HepG2 (cell line): ENCODE measurements around the gene ARL11. TPM values are rescaled to one million over a fixed set of nuclear protein-coding genes. Genes with fewer than 3 reads are reported as not detected.

Source experiments
- ATAC-seq: fragments of 200-7000 bp; cut with Tn5 transposase; 3 replicates; pipeline ENCODE4 v1.9.1; 2020; ENCODE audit warnings: mild to moderate bottlenecking, moderate library complexity
- BruUV-seq: library from RNA; stranded (reverse); fragments of 400-500 nt; replicated peaks from 2 replicates; lab custom pipeline; 2021; lab: Mats Ljungman, UMichigan
- CTCF ChIA-PET: fragments of 300-600 bp; formaldehyde crosslinking; extraction: SDS; loops from one replicate; lab custom pipeline; 2021; ENCODE audit warnings: low total read pairs, inconsistent platforms, low intra/inter-chr PET ratio; lab: Yijun Ruan, JAX
- POLR2A ChIA-PET: fragments of 350-600 bp; sonication (Branson Sonifier 250); formaldehyde crosslinking; loops from one replicate; lab custom pipeline; 2020; ENCODE audit warnings: antibody characterized with exemption, inconsistent platforms; lab: Yijun Ruan, JAX
- DNase-seq: peaks from one replicate; pipeline ENCODE4 v3.0.0-alpha.2; 2015; ENCODE audit warnings: low spot score
- FAIRE-seq: peaks from 3 replicates; lab custom pipeline; 2011; peaks lifted over from hg19 to GRCh38; lab: Jason Lieb, UNC
- H2AFZ ChIP-seq: one replicate; pipeline ENCODE4 v1.6.1; 2011; ENCODE audit warnings: low read length, inconsistent platforms
- H3K27ac ChIP-seq: fragments of 300-600 bp; 3 replicates; pipeline ENCODE4 v1.8.0; 2011; ENCODE audit warnings: mixed run types, mild to moderate bottlenecking, mixed read lengths, low read length, inconsistent platforms; ENCODE audit not compliant: insufficient read depth; ENCODE audit errors: extremely low read length
- H3K27me3 ChIP-seq, 2 experiments: fragments of 200-600 bp in 1 of 2; 2 replicates in 1 of 2; 3 replicates in 1 of 2; pipeline versions ENCODE4 v1.6.0 to v1.8.0; 2011; ENCODE audit warnings: low read length in 2 of 2, mild to moderate bottlenecking in 2 of 2, moderate library complexity in 2 of 2, inconsistent platforms in 1 of 2; ENCODE audit not compliant: insufficient read depth in 2 of 2, control insufficient read depth in 1 of 2
- H3K36me3 ChIP-seq, 2 experiments: fragments of 200-600 bp in 1 of 2; replicated peaks in 1 of 2; 2 replicates in 1 of 2; 3 replicates in 1 of 2; pipeline versions ENCODE4 v1.5.1 to v1.8.0; 2011; ENCODE audit warnings: low read length in 2 of 2, inconsistent platforms in 1 of 2; ENCODE audit not compliant: insufficient read depth in 2 of 2, control insufficient read depth in 1 of 2
- H3K4me1 ChIP-seq: 2 replicates; pipeline ENCODE4 v1.5.1; 2012; ENCODE audit warnings: low read length, inconsistent platforms; ENCODE audit not compliant: insufficient read depth
- H3K4me2 ChIP-seq: 2 replicates; pipeline ENCODE4 v1.6.0; 2011; ENCODE audit warnings: low read depth, low read length, inconsistent platforms
- H3K4me3 ChIP-seq, 3 experiments: fragments of 200-600 bp in 1 of 3; sonication (generic), shearing (Covaris generic) in 1 of 3; replicated peaks in 1 of 3; 2 replicates each; pipeline ENCODE4 v1.5.1; 2011 to 2016; ENCODE audit warnings: low read length in 3 of 3, inconsistent platforms in 2 of 3, low read depth in 2 of 3, mild to moderate bottlenecking in 2 of 3, control low read depth in 1 of 3, mixed read lengths in 1 of 3; ENCODE audit not compliant: insufficient read depth in 1 of 3
- H3K79me2 ChIP-seq: one replicate; pipeline ENCODE4 v1.6.1; 2011; ENCODE audit warnings: low read length, inconsistent platforms; ENCODE audit not compliant: insufficient read depth
- H3K9ac ChIP-seq: 2 replicates; pipeline ENCODE4 v1.6.0; 2011; ENCODE audit warnings: mild to moderate bottlenecking, low read depth, low read length, inconsistent platforms; ENCODE audit not compliant: insufficient read depth
- H3K9me3 ChIP-seq: 2 replicates; pipeline ENCODE4 v1.5.1; 2012; ENCODE audit warnings: mild to moderate bottlenecking, low read length
- H4K20me1 ChIP-seq: 2 replicates; pipeline ENCODE4 v1.6.0; 2011; ENCODE audit warnings: inconsistent platforms, mild to moderate bottlenecking, low read length, moderate library complexity; ENCODE audit not compliant: insufficient read depth
- CAMTA2 ChIP-seq: sonication (generic); formaldehyde crosslinking; IDR thresholded peaks from 2 replicates; pipeline ENCODE4 v1.4.0; 2020; ENCODE audit warnings: mild to moderate bottlenecking, missing genetic modification reagents, borderline replicate concordance
- GFI1 ChIP-seq: sonication (generic); formaldehyde crosslinking; IDR thresholded peaks from 2 replicates; pipeline ENCODE4 v1.5.0; 2020; ENCODE audit warnings: missing genetic modification reagents, mild to moderate bottlenecking, borderline replicate concordance
- JARID2 ChIP-seq: sonication (generic); formaldehyde crosslinking; IDR thresholded peaks from 2 replicates; pipeline ENCODE4 v1.8.1; 2023; ENCODE audit warnings: missing genetic modification reagents, inconsistent platforms; ENCODE audit not compliant: insufficient replicate concordance
- XRCC5 ChIP-seq: fragments of 200-400 bp; formaldehyde crosslinking; optimal IDR thresholded peaks from 2 replicates; pipeline ENCODE3; 2017; ENCODE audit warnings: mild to moderate bottlenecking, low read length
- ZBTB1 ChIP-seq: sonication (generic); formaldehyde crosslinking; IDR thresholded peaks from 2 replicates; pipeline ENCODE4 v1.4.0; 2020; ENCODE audit warnings: missing genetic modification reagents, borderline replicate concordance
- ZFX ChIP-seq: sonication (generic); formaldehyde crosslinking; IDR thresholded peaks from 2 replicates; pipeline ENCODE4 v1.4.0; 2020; ENCODE audit warnings: mild to moderate bottlenecking, low read depth, missing genetic modification reagents, moderate library complexity
- ZKSCAN8 ChIP-seq: IDR thresholded peaks from 2 replicates; pipeline ENCODE4 v1.6.1; 2016; ENCODE audit warnings: borderline replicate concordance, missing genetic modification reagents, missing compliant biosample characterization
- WGBS: methylation state at CpG from one replicate; pipeline ENCODE4 v1.1.6; 2017; ENCODE audit warnings: low lambda C conversion rate; 5-methylcytosine and 5-hydroxymethylcytosine counted together
- in situ Hi-C: cut with HindIII; loops from 2 replicates; pipeline ENCODE4 v1.10.0; 2017; ENCODE audit warnings: low pct_unique_long_range_greater_than_20kb; ENCODE audit not compliant: extremely low pct_ligation_motif_present
- intact Hi-C: fragments of 100-400 bp; cut with micrococcal nuclease; formaldehyde crosslinking; loops from one replicate; pipeline ENCODE4 v1.10.0; 2022; ENCODE audit not compliant: unreplicated experiment
- polyA plus RNA-seq, 8 experiments: library from polyadenylated mRNA; depleted of rRNA in 3 of 8; stranded (reverse) in 7 of 8; unstranded in 1 of 8; fragments of >200 nt; fragmentation: Illumina TruSeq in 4 of 8; extraction: Trizol in 4 of 8; gene quantifications; 2 replicates each; pipeline versions ENCODE4 v1.2.1 to v1.2.3, GENCODE V29; 2011 to 2016; ENCODE audit warnings: low read depth in 4 of 8, missing spikeins in 1 of 8, mixed read lengths in 1 of 8; ENCODE audit not compliant: insufficient read depth in 1 of 8
- total RNA-seq, 5 experiments: library from RNA; depleted of rRNA; stranded (reverse); fragments of >200 nt; fragmentation: Illumina TruSeq; extraction: Trizol; gene quantifications; 2 replicates each; pipeline ENCODE4 v1.2.3, GENCODE V29; 2016; ENCODE audit warnings: low read depth in 1 of 5
- TF ChIP-seq, protein P1 (sequence below): sonication (generic); formaldehyde crosslinking; conservative IDR thresholded peaks from 2 replicates; pipeline ENCODE4 v1.4.0; 2020; ENCODE audit warnings: missing genetic modification reagents
- TF ChIP-seq, protein P2 (sequence below): sonication (generic); formaldehyde crosslinking; IDR thresholded peaks from 2 replicates; pipeline ENCODE4 v1.4.0; 2020; ENCODE audit warnings: mild to moderate bottlenecking, missing genetic modification reagents

ARL11 gene
- total and polyA plus RNA-seq, 2 of the 13 experiments (the other 11 are each of a cell fraction or from before 2014, with no cell fraction given), result 0.04 to 0.22 TPM

GRCh38 chr13:49596221-49596620 is 32.1 kb upstream of the ARL11 start (continued):
- TF ChIP-seq GFI1 (CRISPR knock-in tag) (no peak), ZFX (no peak), ZKSCAN8 (CRISPR knock-in tag) (no peak)
- TF ChIP-seq, protein P1, sequence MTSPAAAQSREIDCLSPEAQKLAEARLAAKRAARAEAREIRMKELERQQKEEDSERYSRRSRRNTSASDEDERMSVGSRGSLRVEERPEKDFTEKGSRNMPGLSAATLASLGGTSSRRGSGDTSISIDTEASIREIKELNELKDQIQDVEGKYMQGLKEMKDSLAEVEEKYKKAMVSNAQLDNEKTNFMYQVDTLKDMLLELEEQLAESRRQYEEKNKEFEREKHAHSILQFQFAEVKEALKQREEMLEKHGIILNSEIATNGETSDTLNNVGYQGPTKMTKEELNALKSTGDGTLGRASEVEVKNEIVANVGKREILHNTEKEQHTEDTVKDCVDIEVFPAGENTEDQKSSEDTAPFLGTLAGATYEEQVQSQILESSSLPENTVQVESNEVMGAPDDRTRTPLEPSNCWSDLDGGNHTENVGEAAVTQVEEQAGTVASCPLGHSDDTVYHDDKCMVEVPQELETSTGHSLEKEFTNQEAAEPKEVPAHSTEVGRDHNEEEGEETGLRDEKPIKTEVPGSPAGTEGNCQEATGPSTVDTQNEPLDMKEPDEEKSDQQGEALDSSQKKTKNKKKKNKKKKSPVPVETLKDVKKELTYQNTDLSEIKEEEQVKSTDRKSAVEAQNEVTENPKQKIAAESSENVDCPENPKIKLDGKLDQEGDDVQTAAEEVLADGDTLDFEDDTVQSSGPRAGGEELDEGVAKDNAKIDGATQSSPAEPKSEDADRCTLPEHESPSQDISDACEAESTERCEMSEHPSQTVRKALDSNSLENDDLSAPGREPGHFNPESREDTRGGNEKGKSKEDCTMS (CRISPR knock-in tag), result no peak
- TF ChIP-seq, protein P2, sequence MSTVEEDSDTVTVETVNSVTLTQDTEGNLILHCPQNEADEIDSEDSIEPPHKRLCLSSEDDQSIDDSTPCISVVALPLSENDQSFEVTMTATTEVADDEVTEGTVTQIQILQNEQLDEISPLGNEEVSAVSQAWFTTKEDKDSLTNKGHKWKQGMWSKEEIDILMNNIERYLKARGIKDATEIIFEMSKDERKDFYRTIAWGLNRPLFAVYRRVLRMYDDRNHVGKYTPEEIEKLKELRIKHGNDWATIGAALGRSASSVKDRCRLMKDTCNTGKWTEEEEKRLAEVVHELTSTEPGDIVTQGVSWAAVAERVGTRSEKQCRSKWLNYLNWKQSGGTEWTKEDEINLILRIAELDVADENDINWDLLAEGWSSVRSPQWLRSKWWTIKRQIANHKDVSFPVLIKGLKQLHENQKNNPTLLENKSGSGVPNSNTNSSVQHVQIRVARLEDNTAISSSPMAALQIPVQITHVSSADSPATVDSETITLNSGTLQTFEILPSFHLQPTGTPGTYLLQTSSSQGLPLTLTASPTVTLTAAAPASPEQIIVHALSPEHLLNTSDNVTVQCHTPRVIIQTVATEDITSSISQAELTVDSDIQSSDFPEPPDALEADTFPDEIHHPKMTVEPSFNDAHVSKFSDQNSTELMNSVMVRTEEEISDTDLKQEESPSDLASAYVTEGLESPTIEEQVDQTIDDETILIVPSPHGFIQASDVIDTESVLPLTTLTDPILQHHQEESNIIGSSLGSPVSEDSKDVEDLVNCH (CRISPR knock-in tag), result no peak

- DNase-seq (no peak), ATAC-seq (peak; percentile 37; the same call in 1 of the 3 replicates), FAIRE-seq (no peak)
- no peak overlapping the region for H3K9ac ChIP-seq
- H3K79me2 ChIP-seq, result no peaks in the 10 kb centered on the region
- no peak overlapping the region for H3K4me2 ChIP-seq
- 67% methylated on average over 11 of the region's 11 CpGs for WGBS
- ChIA-PET POLR2A (no interaction called here), CTCF (no interaction called here)
- no peaks in the 10 kb centered on the region for H3K9me3 ChIP-seq
- no peak overlapping the region for H3K27ac ChIP-seq
- no peaks in the 10 kb centered on the region for H3K36me3 ChIP-seq
- in situ Hi-C loops, result no loop called here
- intact Hi-C loops, result no loop called here
- no peaks in the 10 kb centered on the region; a peak in 1 of 5 replicates for H3K27me3 ChIP-seq
- peaks cover 23% of the 10 kb centered on the region for H3K4me1 ChIP-seq
- no peaks in the 10 kb centered on the region for H4K20me1 ChIP-seq
- no TSS peak for BruUV-seq
- no peak overlapping the region for H3K4me3 ChIP-seq
- H2AFZ ChIP-seq, result no peak overlapping the region
- TF ChIP-seq XRCC5 (no peak), JARID2 (no peak), ZBTB1 (CRISPR knock-in tag) (no peak), CAMTA2 (CRISPR knock-in tag) (no peak)
Observed at GRCh38 chr13:49597043-49597641, 31.2 kb upstream of the ARL11 start.
